Body of pancreas (tissue), 4 donors: Measurements from ENCODE around the gene RIPOR2. TPM values are rescaled to one million over a fixed set of nuclear protein-coding genes. Genes with fewer than 3 reads are reported as not detected.

Experiments
- ATAC-seq: fragments of 150-250 bp; one replicate; pipeline ENCODE4 v1.9.1; 2016
- DNase-seq, 4 donors: peaks; one replicate each; pipeline ENCODE4 v3.0.0-alpha.2; 2019
- H3K27ac ChIP-seq, 4 donors: fragments of 200-600 bp; sonication (generic); 1 replicate in 3 of 4; 2 replicates in 1 of 4; pipeline versions ENCODE4 v1.5.1 to v1.6.1; 2016 to 2019; ENCODE audit warnings: mild to moderate bottlenecking in 1 of 4, mixed read lengths in 1 of 4, moderate library complexity in 1 of 4
- H3K27me3 ChIP-seq, 2 donors: fragments of 200-600 bp; sonication (generic); one replicate each; pipeline ENCODE4 v1.6.0; 2016; ENCODE audit warnings: mild to moderate bottlenecking in 1 of 2
- H3K36me3 ChIP-seq, 2 donors: fragments of 200-600 bp; sonication (generic); replicated peaks in 1 of 2; 2 replicates each; pipeline ENCODE4 v1.5.1; 2016; ENCODE audit warnings: low read depth in 2 of 2; ENCODE audit not compliant: insufficient read depth in 1 of 2
- H3K4me1 ChIP-seq: fragments of 200-600 bp; sonication (generic); one replicate; pipeline ENCODE4 v1.6.0; 2016
- H3K4me3 ChIP-seq, 2 donors: fragments of 200-600 bp; sonication (generic); 1 replicate in 1 of 2; 2 replicates in 1 of 2; pipeline ENCODE4 v1.5.1; 2016 to 2019
- H3K9me3 ChIP-seq, 3 donors: fragments of 200-600 bp; sonication (generic); 1 replicate in 2 of 3; 2 replicates in 1 of 3; pipeline ENCODE4 v1.5.1; 2016
- CTCF ChIP-seq, 7 experiments: fragments of 450-650 bp in 4 of 7; fragments of 200-600 bp in 3 of 7; sonication (generic) in 3 of 7; IDR thresholded peaks; one replicate each; pipeline ENCODE4 v1.5.1; 2016 to 2019; ENCODE audit warnings: antibody characterized with exemption in 7 of 7
- POLR2A ChIP-seq, 3 donors: fragments of 450-650 bp; IDR thresholded peaks; one replicate each; pipeline ENCODE4 v1.6.1; 2016; ENCODE audit warnings: antibody characterized with exemption in 3 of 3, mild to moderate bottlenecking in 2 of 3
- WGBS, 2 donors: methylation state at CpG; one replicate each; pipeline ENCODE4 v1.1.5; 2017; 5-methylcytosine and 5-hydroxymethylcytosine counted together
- intact Hi-C: fragments of 100-400 bp; cut with DNase I; formaldehyde crosslinking; loops from one replicate; pipeline ENCODE4 v1.15.1; 2023
- total RNA-seq, 2 donors: library from RNA; depleted of rRNA; stranded (reverse); fragments of >200 nt; gene quantifications; one replicate each; pipeline ENCODE4 v1.1.0, GENCODE V29; 2016

The RIPOR2 gene
- total RNA-seq, 2 donors from 2014 or later, result 1.3 to 1.6 TPM

GRCh38 chr6:24898676-24899075 is 37.1 kb downstream of the RIPOR2 start:
- Histone ChIP-seq H3K36me3 (no peaks in the 10 kb centered on the region), H3K27ac (no peak overlapping the region), H3K27me3 (no peaks in the 10 kb centered on the region), H3K4me3 (no peak overlapping the region), H3K9me3 (no peaks in the 10 kb centered on the region), H3K4me1 (no peaks in the 10 kb centered on the region)
- no peak for DNase-seq
- TF ChIP-seq CTCF (IDR thresholded peaks at IDR 0.05) (no peak), POLR2A (IDR thresholded peaks at IDR 0.05) (no peak)
- no peak for ATAC-seq
- intact Hi-C loops, result no loop called here
- 0 to 87% methylated on average over 1 of the region's 1 CpG for WGBS, 2 donors

GRCh38 chr6:24897186-24897585 is 38.6 kb downstream of the RIPOR2 start:
- DNase-seq (no peak), ATAC-seq (no peak)
- Histone ChIP-seq H3K36me3 (no peaks in the 10 kb centered on the region), H3K27me3 (no peaks in the 10 kb centered on the region), H3K9me3 (no peaks in the 10 kb centered on the region), H3K4me1 (no peaks in the 10 kb centered on the region), H3K4me3 (no peak overlapping the region), H3K27ac (no peak overlapping the region)
- TF ChIP-seq CTCF (IDR thresholded peaks at IDR 0.05), result no peak
- intact Hi-C loops, result no loop called here
- 86% methylated on average over 6 of the region's 6 CpGs for WGBS, 2 donors

- ATAC-seq (no peak), DNase-seq (no peak)
- intact Hi-C loops, result no loop called here
- Histone ChIP-seq H3K36me3 (no peaks in the 10 kb centered on the region), H3K27me3 (no peaks in the 10 kb centered on the region), H3K4me1 (no peaks in the 10 kb centered on the region), H3K9me3 (no peaks in the 10 kb centered on the region), H3K4me3 (no peak overlapping the region), H3K27ac (no peak overlapping the region)
- 82 to 85% methylated on average over 1 of the region's 1 CpG for WGBS, 2 donors
- TF ChIP-seq POLR2A (IDR thresholded peaks at IDR 0.05), result no peak
- no peak for TF ChIP-seq CTCF (IDR thresholded peaks at IDR 0.05)
Measured at GRCh38 chr6:24893342-24893850, 42.4 kb downstream of the RIPOR2 start.

- H3K27ac ChIP-seq, result no peak overlapping the region
- H3K4me3 ChIP-seq, result no peak overlapping the region
- TF ChIP-seq POLR2A (IDR thresholded peaks at IDR 0.05), result no peak
- no peak for TF ChIP-seq CTCF (IDR thresholded peaks at IDR 0.05)
- no peaks in the 10 kb centered on the region for H3K4me1 ChIP-seq
- no peaks in the 10 kb centered on the region for H3K27me3 ChIP-seq
- ATAC-seq, result no peak
- intact Hi-C loops, result no loop called here
- DNase-seq, result no peak
- no peaks in the 10 kb centered on the region for H3K36me3 ChIP-seq
- WGBS, 2 donors, result 85 to 91% methylated on average over 3 of the region's 3 CpGs
- H3K9me3 ChIP-seq, result no peaks in the 10 kb centered on the region
Measured at GRCh38 chr6:24891004-24891403, 44.8 kb downstream of the RIPOR2 start.

GRCh38 chr6:24890471-24890870 is 45.3 kb downstream of the RIPOR2 start:
- no peak for TF ChIP-seq POLR2A (IDR thresholded peaks at IDR 0.05)
- no peak for TF ChIP-seq CTCF (IDR thresholded peaks at IDR 0.05)
- 0 to 94% methylated on average over 1 of the region's 1 CpG for WGBS, 2 donors
- Histone ChIP-seq H3K27ac (no peak overlapping the region), H3K36me3 (no peaks in the 10 kb centered on the region), H3K27me3 (no peaks in the 10 kb centered on the region), H3K4me1 (no peaks in the 10 kb centered on the region), H3K9me3 (no peaks in the 10 kb centered on the region), H3K4me3 (no peak overlapping the region)
- intact Hi-C loops, result no loop called here
- DNase-seq (no peak), ATAC-seq (no peak)
